Thyroid gland (tissue), 4 donors: ENCODE measurements around the gene ZBTB6.

Source experiments
- POLR2A ChIP-seq, 2 donors: fragments of 450-650 bp; IDR thresholded peaks; one replicate each; pipeline ENCODE4 v1.6.1; 2017; ENCODE audit warnings: antibody characterized with exemption in 2 of 2, mild to moderate bottlenecking in 2 of 2, moderate library complexity in 1 of 2
- TF ChIP-seq, protein P1 (sequence below), 6 experiments: fragments of 200-600 bp in 3 of 6; fragments of 450-650 bp in 3 of 6; sonication (generic) in 3 of 6; IDR thresholded peaks; one replicate each; pipeline ENCODE4 v1.5.1; 2016 to 2019; ENCODE audit warnings: antibody characterized with exemption in 6 of 6, mild to moderate bottlenecking in 2 of 6, inconsistent platforms in 1 of 6, moderate library complexity in 1 of 6

DNA sequence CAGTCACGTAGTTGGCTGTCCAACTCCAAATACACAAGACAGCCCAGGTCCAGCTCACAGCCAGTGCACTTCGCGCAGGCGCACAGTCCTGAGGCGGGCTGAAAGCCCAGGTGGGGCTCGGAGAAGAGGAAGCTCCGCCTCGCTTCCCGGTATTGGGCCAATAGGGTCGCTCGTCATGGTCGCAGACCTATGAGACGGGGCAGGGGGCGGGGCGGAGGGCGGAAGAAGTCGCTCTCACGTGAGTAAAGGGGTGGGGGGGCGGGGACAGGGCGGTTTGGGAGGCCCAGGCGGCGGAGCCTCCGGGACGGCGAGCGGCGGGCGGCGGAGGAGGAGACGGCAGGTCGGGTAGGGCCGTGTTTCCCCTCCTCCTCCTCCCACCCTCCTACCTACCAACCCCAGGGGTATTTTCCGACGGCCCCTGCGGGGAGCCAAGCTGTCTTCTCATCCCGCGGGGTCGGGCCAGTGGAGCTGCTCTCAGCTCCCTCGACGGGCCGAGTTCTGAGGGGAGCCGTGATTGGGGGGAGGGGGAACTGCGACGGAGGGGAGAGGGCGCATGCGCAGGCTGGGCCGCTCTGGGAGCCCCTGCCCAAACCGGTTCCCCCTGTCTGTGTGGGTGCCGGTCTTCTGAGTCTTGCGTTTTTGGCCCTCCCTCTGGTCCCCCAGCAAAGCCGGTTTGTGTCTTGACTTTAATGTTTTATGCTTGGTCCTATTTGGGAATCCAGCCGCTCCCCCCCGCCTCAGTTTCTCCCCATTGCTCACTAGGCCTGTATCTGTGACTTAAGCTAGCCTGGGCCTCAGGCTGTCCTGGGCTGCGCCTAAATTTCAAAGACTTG, 27.8 kb upstream of the ZBTB6 start, which contains the start of gene RABGAP1:
- TF ChIP-seq, protein P1, sequence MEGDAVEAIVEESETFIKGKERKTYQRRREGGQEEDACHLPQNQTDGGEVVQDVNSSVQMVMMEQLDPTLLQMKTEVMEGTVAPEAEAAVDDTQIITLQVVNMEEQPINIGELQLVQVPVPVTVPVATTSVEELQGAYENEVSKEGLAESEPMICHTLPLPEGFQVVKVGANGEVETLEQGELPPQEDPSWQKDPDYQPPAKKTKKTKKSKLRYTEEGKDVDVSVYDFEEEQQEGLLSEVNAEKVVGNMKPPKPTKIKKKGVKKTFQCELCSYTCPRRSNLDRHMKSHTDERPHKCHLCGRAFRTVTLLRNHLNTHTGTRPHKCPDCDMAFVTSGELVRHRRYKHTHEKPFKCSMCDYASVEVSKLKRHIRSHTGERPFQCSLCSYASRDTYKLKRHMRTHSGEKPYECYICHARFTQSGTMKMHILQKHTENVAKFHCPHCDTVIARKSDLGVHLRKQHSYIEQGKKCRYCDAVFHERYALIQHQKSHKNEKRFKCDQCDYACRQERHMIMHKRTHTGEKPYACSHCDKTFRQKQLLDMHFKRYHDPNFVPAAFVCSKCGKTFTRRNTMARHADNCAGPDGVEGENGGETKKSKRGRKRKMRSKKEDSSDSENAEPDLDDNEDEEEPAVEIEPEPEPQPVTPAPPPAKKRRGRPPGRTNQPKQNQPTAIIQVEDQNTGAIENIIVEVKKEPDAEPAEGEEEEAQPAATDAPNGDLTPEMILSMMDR (IDR thresholded peaks at IDR 0.05): no peak
- TF ChIP-seq POLR2A (IDR thresholded peaks at IDR 0.05): peak; percentile 86 to 87
